NCI-H2227 treated with DMSO at 0.1 percent for 48 hours (cell line): ENCODE results near the gene ETDC.
"Not testable (repeated sequence)": the region's sequence is repeated elsewhere in the genome, so short reads cannot be mapped to it uniquely, and the experiment has no call there.

Experiments
- DNase-seq: peaks from one replicate; lab custom pipeline; 2025; lab: John Stamatoyannopoulos, UW

The ETDC gene

DNA sequence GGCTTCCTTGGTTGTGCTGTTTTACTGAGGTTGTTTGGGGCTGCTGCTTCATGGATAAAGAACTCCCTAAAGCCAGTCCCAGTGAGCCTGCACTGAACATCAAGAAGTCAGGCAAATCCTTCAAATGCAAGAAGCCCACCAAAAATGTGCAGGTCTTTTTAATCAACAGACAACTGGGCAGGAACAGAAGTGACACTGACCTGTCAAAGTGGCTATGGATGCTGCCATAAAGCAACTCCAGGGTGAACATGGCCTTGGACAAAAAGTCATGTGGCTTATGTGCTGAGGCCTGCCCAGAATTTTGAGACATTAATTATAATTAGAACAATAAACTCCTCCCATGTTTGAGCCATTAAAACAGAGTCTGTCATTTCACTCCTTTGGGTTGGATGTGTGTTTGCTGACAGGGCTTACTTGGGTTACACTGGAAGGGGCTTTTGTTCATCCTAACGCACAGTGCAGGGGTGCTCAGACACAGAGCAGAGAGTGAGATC is at the start of gene ETDC:
Gene ETDC, plus strand, starts transcription at position 51 of the 494 bp plus-strand sequence. Its CDS starts 0 bp downstream, at position 51.
- DNase-seq = no peak

DNA sequence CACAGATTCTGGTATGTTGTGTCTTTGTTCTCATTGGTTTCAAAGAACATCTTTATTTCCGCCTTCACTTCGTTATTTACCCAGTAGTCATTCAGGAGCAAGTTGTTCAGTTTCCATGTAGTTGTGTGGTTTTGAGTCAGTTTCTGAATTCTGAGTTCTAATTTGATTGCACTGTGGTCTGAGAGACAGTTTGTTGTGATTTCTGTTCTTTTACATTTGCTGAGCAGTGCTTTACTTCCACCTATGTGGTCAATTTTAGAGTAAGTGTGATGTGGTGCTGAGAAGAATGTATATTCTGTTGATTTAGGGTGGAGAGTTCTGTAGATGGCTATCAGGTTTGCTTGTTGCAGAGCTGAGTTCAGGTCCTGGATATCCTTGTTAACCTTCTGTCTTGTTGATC is 48.3 kb upstream of the ETDC start:
- not testable (repeated sequence) for DNase-seq

- DNase-seq = not testable (repeated sequence)
Observed at GRCh38 chrX:135263376-135263775, 45.9 kb upstream of the ETDC start.

- DNase-seq = no peak
Observed at GRCh38 chrX:135264206-135264605, 45.1 kb upstream of the ETDC start.

- no peak for DNase-seq
Observed at GRCh38 chrX:135273162-135273561, 36.1 kb upstream of the ETDC start.

GRCh38 chrX:135275973-135276372 is 33.3 kb upstream of the ETDC start:
- DNase-seq = no peak

- no peak for DNase-seq
Observed at GRCh38 chrX:135287266-135287823, 21.9 kb upstream of the ETDC start.

- peak; percentile 63 for DNase-seq
Observed at GRCh38 chrX:135295238-135295943, 13.9 kb upstream of the ETDC start.

DNA sequence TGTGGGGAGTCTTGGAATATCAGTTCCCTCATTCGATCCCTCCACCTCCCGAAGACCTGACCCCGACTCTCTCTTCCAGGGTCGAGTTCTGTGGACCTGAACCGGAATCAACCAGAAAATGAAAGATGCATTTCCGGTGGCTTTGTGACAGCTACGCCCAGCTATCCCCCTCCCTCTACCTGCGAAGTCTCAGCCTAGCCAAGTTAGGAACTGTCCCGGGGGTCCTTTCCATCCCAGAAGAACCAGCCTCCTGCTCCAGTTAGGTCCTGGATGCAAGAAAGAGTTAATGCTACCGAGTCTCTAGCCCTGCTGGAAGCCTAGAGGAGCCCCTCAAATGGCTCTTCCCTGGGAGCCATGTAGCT is 13.4 kb upstream of the ETDC start:
- no peak for DNase-seq

GRCh38 chrX:135302269-135302873 is 6.9 kb upstream of the ETDC start:
- DNase-seq = no peak

GRCh38 chrX:135304741-135305140 is 4.5 kb upstream of the ETDC start:
- DNase-seq = no peak

- DNase-seq = no peak
Observed at GRCh38 chrX:135307171-135307570, 2.1 kb upstream of the ETDC start.

DNA sequence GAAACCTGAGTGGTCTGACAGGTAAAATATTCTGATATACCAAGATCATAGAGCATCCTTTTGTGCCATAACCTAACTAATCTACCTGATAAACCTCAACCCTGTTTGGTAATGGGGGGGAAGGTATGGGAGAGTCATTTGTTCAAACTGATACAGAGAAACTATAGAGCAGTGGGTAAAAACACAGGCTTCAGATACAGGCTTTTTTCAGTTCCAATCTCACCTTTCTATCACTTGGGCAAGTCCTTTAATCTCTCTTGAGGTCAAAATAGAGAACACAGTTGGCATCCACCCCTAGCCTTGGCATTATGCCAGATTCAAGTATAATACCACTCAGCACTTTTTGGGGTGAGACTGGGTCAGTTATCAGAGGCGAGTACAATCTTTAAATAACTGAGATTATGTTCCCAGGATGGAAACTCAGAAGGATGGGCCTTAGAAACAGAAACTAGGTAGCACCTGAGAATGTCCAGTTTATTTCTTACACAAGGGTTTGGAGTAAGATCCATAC is 880 bp upstream of the ETDC start:
- DNase-seq = no peak

DNA sequence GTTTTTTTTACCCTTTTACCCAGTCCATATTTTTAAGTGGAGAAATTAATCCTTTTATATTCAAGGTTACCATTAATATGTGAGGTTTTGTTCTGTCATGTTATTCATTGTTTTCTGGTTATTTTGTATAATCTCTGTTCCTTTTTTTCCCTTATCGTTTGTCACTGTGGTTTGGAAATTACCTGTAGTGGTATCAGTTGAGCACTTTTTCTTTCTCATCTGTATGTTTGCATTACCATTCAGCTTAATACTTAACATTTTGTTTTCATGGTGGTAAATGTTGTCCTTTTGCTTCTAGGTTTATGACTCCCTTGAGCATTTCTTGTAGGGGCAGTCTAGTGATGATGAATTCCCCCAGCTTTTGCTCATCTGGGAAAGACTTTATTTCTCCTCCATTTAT is 6.6 kb downstream of the ETDC start:
- DNase-seq = no peak

- no peak for DNase-seq
Observed at GRCh38 chrX:135324463-135324862, 15.2 kb downstream of the ETDC start.

- not testable (repeated sequence) for DNase-seq
Observed at GRCh38 chrX:135325036-135325818, 15.9 kb downstream of the ETDC start.

DNA sequence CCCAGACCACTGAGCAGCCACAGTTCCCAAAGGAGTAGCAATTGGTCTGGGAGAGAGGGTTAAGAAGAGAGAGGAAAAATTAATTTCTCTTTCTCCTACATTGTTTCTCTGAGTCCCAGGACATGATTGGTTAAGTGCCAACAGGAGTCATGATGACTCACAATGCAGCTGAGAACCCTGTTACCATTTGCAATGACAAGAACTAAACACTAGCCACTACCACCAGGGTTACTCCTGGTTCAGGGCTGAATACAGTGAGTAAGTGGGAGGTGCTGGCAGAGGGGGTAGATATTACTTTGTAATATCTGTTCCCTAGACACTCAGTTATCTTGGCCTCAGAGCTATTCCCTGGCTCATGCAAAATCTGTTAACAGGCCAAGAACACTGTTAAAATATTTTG is 18.0 kb downstream of the ETDC start:
- no peak for DNase-seq

GRCh38 chrX:135328421-135329005 is 19.2 kb downstream of the ETDC start:
- no peak for DNase-seq

- no peak for DNase-seq
Observed at GRCh38 chrX:135330706-135331105, 21.4 kb downstream of the ETDC start.

DNA sequence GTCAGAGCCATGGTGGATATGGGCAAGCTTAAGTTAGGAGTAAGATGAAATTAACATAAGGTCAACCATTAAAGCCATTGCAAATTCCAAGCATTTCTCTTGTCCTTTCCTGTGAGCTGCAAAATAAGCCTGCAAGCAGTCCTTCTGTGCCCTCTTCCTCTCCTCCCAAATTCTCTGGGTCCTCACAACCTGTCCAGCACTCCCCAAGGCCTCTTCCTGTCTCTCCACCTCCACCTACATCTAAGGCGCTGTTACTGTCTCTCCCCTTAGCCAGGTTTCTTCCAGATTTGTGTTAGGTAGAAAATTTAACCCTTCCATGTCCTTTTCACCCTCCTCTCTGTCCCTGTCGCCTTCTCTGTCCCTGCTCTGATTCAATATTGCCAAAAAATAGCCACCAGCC is 22.2 kb downstream of the ETDC start:
- no peak for DNase-seq

GRCh38 chrX:135340831-135341230 is 31.6 kb downstream of the ETDC start:
- DNase-seq = no peak

- DNase-seq = no peak
Observed at GRCh38 chrX:135345107-135345589, 35.9 kb downstream of the ETDC start.
